DMS53 (cell line): ENCODE results near the gene ABCB1.

Source experiments
- DNase-seq: peaks from one replicate; lab custom pipeline; 2025; lab: John Stamatoyannopoulos, UW

Gene ABCB1

DNA sequence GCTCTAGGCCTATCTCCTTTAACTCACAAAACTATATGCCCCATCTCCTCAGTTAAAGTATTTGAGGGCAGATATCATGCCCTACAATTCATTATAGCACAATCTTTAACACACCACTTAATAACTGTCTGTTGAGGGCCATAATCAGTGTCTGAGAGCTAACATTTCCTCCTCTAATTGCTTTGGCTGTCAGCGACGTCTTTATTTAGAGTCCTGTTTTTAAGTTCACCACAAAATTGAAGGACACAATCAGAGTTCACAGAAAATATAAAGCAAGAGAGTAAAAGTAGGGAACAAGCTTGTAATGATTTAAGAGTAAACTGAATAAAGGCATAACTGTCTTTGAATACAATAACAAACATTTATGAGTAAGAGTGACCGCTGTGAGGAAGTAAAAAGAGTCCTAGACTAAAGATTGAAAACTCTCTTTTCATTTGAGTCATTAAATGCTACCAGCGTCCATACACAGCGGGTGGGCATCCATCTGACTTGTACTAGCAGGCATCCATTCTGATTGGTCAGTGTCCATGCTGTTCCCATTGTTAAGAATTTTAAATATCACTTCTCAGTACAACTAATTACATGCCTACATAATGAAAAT, 86.8 kb downstream of the ABCB1 start:
- DNase-seq = no peak

DNA sequence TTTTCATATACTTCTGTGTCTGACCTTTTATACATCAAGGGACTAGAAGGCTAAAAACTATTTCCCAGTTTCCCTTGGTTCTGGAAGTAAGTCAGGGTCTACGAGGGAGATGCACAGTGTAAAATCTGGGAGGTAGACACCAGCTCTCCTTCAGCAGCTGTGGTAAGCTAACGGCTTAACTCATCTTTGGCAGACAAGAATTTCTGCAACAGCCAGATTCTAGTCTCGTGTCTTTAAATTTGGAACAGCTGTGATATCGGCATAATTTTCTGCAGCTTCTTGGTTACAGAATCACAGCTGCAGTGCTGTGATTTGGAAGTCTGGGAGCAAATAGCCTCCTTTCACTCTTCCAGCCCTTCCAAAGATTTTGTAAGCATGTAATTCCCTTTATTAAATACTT, 87.8 kb downstream of the ABCB1 start:
- no peak for DNase-seq

DNA sequence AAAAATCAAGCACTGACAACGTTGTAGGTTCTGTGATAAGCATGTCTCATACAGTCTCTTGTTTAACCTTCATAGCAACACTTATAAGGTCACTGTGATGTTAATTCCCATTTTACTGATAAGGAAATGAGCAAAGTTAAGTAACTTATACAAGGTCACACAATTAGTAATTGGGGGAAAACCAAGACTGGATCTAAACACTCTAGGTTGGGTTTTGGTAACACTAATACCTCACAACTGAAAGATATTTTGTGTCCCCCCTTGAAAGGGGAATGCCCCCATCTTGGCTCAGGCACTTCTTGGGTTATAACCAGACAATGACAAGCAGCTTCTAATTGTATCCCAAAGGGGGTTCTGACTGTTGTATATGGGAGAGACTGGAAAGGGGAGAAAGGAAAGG, 89.2 kb downstream of the ABCB1 start:
- no peak for DNase-seq

DNA sequence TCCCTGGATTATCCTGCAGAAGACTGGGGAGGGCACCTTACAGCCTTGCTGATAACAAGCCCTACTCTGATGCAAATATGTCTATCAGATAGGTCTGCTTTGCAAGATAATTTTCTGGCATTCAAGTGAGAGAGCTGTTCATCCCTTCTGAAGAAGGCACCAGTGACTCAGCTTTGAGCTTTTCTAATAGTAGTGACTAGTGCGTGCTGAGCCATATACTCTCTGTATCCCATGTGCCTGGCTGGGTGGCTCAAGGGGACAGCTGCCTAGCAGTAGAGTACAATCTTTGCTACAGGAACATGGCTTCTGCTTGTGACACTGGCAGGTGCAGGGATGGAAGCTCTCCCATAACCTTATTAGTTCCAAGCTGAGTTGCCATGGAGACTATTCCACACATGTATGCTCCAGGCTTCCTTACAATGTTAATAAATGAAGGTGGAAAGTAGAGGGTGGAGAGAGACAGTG, 90.2 kb downstream of the ABCB1 start:
- DNase-seq = peak; percentile 52

DNA sequence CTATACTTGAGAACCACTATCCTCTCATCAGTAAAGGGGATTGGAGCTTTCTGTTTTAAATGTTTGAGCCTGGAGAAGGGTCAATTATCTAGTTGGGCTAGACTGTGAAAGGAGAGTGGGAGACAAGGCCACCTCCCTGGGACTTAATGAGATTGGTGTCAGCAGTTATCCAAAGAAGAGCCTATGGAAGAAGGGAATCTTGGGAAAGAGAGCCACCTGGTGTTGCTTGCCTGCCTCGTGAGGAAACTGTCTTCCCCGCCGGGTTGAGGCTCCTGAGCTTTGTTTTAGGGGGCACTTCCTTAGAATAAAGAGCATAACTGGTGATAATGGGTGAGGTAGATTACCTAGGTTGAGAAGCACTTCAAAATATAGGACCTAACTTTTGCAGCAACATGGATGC, 93.2 kb downstream of the ABCB1 start:
- DNase-seq = peak; percentile 33

DNA sequence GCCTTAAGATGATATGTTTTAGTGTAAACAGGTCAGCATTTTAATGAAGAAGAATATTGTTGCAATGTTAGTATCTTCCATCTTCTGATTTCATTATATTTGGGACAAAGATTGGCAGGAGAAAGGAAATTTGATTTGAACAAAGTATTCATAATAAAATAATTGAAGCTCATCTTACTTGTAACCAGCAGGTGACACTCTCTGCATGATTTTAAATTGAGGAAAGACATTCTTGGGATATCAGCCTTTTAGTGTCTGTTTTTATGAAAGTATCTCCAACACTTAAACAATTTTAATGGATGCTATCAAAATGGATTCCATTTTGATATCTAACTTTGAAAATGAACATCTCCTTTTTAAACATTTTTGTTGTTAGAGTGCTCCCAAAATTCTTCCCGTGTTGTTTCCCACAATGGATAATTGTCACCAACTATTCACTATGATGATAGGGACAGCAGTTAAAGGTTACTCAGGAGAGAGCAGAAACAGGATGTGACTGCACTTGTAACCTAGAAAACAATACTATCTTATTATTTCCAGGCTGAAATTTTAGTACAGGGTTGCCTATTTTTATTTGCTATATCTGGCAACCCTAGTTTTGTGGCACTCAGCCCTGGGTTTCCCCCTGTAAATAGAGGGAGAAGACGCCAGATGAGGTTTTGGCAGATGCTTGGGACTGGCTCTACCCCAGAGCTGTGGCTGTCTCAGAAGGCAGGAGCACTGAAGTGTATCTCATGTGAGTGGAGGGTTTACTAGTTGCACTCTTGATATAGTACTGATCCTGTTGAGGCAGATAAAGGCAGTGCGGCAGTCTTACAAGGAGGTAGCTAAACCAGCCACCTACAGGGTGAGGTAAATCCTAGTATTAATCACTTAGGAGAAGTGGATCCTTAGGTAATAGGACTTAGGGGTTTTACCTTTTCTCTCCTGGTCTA, 94.2 kb downstream of the ABCB1 start:
- peak; percentile 38 for DNase-seq

DNA sequence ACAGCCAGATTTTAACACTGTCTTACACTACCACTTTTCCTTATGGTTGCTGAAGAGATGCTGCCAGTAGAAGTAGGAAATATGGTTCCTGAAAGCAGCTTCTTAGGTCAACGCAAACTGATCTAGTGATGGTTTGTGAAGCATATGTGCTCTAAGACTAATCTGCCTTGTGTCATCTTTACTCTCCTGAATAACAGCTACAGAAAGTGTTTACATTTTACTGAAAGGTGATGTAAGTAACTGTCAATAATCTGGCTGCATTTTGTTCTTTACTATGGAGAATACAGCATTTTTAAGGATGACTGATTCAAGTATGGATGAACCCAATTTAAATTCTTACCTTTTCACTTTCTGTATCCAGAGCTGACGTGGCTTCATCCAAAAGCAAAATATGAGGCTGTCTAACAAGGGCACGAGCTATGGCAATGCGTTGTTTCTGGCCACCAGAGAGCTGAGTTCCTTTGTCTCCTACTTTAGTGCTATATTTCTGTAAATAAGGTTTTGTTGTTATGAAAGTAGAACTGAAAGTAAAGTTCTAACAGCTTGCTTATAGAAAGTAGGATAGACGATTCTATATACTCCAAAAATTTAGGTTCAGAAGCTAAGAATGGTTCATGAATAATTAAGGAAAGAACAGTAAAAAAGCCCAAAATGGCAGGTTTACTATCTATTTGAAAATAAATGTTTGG, 95.0 kb downstream of the ABCB1 start:
- no peak for DNase-seq

DNA sequence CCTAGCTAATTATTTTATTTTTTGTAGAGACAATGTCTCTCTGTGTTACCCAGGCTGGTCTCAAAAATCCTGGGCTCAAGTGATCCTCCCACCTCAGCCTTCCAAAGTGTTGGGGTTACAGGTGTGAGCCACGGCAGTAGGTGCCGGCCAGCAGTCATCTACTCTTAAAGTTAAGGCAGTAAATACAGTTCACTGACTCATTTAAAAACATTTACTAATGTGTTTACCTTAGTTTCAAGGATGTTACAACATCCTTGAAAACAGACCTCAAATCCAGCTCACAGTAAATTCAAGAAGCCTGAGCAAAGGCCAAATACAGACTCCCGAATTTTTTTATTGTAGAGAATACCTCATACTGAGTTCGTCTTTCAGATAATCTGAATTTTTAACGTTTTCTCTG, 95.6 kb downstream of the ABCB1 start:
- no peak for DNase-seq

DNA sequence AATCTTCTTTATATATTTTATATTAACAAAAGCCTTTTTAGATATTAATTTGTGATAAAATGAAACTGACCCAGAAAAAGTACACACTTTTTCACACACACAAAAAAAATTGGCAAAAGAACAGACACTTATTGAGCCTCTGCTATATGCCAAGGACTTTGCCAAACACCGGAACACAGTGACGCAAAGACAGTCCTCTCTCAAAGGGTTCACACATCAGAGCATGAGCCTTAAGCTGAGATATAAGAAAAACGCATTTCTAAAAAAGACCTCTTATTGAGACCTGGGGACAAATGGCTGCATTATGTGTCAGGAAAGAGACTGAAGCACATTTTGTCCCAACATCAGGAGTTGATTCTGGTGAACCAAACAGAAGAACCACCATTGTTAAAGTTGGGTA, 101.2 kb downstream of the ABCB1 start:
- no peak for DNase-seq

DNA sequence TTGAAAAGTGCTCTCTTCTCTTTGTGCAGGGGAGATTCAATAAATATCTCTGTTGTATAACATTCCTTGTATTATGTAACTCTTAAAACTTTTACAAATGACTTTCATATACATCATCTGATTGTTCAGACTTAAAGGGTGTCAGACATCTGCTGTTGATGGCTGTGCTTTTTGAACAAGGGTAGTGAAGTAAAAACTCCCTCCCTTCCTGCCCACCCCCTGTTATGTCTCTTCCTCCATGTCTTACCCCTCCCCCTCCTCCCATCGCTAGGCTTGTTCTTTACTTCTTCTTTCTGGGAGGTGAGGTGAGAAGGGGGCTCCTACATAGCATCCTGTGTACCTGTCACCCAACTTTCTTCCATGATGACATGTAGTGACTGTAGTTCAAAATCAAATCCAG, 101.8 kb downstream of the ABCB1 start:
- DNase-seq = no peak

DNA sequence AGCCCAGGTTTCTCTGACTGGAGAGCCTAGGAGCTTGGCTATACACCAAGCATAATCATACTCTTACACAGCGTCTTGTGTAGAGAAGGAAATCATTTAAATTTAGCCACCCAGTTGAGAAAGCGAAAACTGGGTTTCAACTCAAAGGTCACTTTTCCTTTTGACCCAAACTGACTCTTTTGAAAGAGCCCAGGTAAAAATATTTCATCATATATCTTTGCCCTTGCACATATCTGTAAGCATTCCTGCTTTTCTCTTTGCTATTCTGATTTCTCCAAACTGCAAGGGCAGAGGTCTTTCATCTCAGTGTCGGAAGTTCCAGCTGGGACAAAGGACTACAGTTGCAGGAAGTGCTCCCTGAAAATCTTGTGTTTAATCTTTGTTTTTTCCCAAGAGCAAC, 103.2 kb downstream of the ABCB1 start:
- no peak for DNase-seq

DNA sequence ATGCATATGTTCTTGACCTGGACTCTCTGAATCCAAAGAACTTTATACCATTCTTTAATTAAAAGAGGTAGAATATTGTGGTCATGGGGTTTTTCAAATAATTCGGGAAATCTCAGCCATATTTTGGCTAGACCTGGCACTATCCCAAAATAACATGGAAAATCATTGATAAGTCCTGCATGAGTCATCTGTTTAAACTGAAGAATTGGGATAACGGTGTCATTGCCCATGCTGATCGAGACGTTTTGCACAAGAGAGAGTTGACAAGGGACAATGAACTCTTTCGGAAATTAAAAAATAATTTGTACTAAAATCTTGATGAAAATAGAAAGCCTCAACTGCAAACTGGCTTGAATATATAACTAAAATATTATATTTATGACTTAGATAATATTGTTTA, 105.3 kb downstream of the ABCB1 start:
- no peak for DNase-seq

DNA sequence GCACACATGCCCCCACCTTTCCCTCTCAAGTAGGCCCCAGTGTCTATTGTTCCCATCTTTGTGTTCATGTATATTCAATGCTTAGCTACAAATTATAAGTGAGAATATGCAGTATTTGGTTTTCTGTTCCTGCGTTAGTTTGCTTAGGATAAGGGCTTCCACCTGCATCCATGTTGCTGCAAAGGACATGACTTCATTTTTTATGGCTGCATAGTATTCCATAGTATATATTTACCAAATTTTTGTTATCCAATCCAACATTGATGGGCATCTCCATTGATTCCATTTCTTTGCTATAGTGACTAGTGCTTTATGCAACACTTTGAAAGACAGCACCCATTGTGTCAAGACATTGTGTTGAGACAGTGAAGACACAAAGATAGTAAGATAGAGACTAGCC, 106.2 kb downstream of the ABCB1 start:
- no peak for DNase-seq

DNA sequence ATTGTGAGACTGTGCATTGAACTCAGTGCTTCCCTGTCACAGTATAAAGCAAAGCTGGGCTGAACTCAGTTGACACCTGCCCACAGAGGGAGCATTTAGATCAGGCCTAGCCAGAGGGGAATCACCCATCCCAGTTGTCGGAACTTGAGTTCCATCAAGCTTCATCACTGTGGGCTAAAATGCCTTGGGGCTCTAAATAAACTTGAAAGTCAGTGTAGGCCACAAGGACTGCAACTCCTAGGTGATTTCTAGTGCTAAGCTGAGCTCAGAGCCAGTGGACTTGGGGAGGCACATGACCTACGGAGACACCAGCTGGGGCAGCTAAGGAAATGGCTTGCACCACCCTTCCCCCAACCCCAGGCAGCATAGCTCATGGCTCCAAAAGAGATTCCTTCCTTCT, 117.6 kb downstream of the ABCB1 start:
- DNase-seq = no peak

DNA sequence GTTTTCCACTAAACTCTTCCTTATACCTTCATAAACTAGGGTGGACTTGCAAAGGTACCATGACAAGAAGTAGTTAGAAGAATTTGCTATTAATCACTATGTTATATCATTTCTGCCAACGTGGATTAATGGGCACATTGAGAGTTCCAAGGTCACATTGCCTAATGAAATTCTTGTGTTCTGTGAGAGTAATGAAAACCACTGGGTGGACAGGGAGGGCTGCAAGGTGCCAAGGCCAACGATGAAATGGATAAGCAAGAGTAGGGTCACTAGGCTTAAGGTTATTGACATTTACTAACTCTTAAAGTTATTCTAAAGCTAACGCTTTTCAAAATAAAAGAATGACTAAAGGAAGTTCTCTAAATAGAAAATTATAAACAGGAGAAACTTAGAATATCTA, 118.6 kb downstream of the ABCB1 start:
- no peak for DNase-seq

DNA sequence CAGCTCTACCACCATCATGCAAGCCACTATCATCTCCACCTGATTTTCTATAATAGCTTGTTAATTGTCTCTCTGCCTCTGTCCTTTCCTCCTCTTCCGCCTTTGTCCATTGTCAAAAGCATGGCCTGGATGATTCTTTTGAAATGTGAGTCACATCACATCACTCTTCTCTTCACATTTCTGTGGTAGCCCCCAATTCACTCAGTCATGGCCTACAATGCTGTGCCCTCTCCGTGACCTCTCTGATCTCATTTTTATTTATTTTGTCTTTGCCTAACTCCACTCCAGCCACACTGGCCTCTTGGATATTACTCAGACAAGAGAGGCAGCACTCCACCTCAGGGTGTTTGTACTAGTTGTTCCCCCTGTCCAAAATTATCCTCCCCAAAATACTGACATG, 120.3 kb downstream of the ABCB1 start:
- no peak for DNase-seq

DNA sequence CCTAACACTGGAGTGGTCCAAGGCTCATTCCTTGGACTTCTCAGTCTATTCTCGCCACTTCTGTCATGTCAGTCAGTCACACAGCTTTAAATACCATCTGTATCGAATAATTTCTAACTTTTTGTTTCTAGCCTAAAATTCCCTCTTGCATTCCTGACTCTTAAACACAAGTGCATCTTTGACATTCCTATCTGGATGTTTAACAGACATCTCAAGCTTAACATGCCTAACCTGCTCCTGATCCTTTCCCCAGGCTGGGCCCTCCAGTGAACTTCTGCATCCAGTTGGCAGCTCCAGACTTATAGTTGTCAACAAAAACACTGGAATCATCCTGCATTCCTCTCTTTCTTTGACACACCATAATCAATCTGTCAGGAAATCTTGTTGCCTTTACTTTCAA, 120.7 kb downstream of the ABCB1 start:
- no peak for DNase-seq

DNA sequence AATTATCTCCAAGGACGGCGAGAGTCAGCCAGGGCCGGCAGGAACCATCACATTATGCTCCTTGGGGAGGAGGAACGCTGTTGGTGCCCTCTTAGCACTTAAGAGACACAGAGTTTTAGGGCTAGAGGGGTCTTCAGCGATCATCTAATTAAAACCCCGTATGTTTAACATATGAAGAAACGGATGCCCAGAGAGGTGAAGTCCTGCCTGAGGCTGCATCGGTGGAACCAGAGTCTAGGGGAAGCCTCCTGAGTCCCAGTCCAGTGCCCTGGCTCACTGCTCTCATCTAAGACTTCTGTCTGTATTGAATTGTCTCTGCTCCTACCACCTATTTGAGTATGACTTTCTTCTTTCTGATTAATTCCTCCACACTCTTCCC, 124.5 kb downstream of the ABCB1 start:
- DNase-seq = no peak

DNA sequence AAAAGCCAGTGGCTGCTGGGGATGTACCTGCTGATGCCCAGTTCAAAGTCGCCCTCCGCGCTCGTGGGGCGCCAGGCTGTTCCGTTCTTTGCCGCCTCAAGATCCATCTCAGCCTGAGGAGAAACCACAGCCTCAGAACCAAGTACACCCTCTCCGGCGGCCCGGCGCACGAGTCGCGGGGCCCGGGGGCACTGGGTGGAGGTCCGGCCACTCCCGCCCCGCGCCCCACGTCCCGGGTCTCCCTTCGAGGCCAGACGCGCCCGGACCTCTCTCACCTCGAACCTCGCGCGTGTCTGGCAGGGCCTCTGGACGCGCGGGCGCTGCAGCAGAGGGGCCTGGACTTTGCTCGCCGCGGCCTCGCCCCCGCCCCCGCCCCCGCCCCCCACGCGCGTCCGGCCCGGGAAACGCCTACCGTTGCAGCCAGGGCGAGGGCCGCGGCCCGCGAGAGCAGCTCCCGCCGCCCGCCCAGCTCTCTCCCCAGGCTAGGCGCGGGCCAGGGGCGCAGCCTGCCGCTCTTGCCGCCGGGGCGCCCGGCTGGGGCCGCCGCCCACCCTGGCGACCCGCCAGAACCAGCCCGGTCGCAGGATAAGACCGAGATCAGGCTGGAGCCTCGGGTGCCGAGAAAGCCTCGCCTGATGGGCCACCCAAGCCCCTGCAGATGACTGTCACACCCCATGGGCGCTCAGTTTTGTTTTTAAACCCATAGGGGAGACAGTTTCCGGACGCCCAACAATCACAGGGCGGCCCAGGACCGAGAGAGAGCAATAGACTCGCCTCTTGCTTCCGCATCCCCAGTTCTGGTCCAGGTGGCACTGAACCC, 125.1 kb downstream of the ABCB1 start, which contains the start of gene ABCB4:
Gene ABCB4 (minus strand): TSS at position 322 of the 820 bp plus-strand sequence. CDS start 215 bp downstream, at position 107.
- DNase-seq = peak; percentile 64

DNA sequence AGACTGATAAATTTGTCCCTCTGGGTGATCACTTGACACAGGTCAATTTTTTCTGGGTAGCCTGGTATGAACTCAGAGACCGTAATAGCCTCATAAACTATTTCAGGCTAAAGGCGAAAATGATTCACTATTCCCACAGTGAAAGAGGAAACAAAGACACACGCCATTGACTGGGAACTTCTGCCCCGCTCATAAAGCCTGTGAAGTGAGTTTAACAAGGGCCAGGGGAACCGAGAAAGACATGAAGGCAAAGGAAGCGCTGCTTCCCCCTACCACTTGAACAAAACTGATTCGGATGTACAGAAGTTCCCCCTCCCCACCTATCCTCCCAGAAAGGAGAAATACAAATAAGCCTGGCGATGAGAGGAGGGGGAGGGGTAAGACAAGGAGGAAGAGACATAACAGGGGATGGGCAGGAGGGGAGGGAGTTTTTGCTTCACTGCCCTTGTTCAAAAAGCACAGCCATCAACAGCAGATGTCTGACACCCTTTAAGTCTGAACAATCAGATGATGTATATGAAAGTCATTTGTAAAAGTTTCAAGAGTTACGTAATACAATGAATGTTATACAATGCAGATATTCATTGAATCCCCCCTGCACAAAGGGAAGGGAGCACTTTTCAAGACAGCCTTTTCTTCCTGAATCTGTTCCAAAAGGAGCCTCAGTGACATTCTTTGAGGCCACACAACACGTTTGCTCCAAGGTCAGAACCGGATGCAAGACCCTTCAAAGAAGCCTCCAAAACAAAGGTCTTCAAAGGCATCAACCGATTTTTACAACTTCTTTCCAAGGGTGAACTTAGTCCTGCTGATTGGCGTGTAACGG, 125.9 kb downstream of the ABCB1 start:
- DNase-seq = no peak

DNA sequence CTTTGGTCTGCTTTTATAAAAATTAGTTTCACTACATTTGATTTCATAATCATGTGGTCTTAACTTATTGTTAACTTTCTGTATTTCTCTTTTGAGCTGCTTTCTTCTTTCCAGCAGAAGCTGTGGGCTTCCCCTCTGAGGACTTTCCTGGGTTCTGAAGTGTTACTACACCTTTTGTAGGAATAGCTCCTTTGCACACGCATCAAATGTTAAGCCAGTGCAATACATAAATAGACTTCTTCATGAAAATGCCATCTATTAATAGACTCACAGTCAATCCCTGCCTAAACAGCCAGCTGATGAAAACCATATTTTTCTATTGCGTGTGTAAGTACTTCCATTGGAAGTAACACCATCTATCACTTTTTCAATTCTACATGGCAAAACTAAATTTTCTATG, 126.7 kb downstream of the ABCB1 start:
- no peak for DNase-seq
